ENCODE data around the gene AKR1C8.
"Not testable (repeated sequence)": the region's sequence is repeated elsewhere in the genome, so short reads cannot be mapped to it uniquely, and the experiment has no call there.

GRCh38 chr10:5210261-5210660 is 25.3 kb upstream of the AKR1C8 start:
- not testable (repeated sequence) for TF ChIP-seq PPARA (CRISPR knock-in tag; IDR thresholded peaks at IDR 0.05; ENCODE audit: borderline replicate concordance); ZFP30 (CRISPR knock-in tag; IDR thresholded peaks at IDR 0.05); CREB5 (CRISPR knock-in tag; IDR thresholded peaks at IDR 0.05; ENCODE audit: low read depth); ZC3H10 (CRISPR knock-in tag; IDR thresholded peaks at IDR 0.05); ZNF70 (CRISPR knock-in tag; IDR thresholded peaks at IDR 0.05); PATZ1 (CRISPR knock-in tag; IDR thresholded peaks at IDR 0.05; ENCODE audit: borderline replicate concordance); ZFP3 (CRISPR knock-in tag; IDR thresholded peaks at IDR 0.05); SNAI2 (CRISPR knock-in tag; IDR thresholded peaks at IDR 0.05); ZNF565 (CRISPR knock-in tag; conservative IDR thresholded peaks at IDR 0.05; ENCODE audit: low read depth); GLIS3 (CRISPR knock-in tag; IDR thresholded peaks at IDR 0.05); TOX (CRISPR knock-in tag; IDR thresholded peaks at IDR 0.05; ENCODE audit: borderline replicate concordance)
- TF ChIP-seq, protein P1, sequence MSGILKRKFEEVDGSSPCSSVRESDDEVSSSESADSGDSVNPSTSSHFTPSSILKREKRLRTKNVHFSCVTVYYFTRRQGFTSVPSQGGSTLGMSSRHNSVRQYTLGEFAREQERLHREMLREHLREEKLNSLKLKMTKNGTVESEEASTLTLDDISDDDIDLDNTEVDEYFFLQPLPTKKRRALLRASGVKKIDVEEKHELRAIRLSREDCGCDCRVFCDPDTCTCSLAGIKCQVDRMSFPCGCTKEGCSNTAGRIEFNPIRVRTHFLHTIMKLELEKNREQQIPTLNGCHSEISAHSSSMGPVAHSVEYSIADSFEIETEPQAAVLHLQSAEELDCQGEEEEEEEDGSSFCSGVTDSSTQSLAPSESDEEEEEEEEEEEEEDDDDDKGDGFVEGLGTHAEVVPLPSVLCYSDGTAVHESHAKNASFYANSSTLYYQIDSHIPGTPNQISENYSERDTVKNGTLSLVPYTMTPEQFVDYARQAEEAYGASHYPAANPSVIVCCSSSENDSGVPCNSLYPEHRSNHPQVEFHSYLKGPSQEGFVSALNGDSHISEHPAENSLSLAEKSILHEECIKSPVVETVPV (CRISPR knock-in tag; IDR thresholded peaks at IDR 0.05): not testable (repeated sequence)
